MV-4-11 (cell line): Measurements from ENCODE around the gene S100A6.

Experiments used
- DNase-seq: peaks from one replicate; lab custom pipeline; 2025; lab: John Stamatoyannopoulos, UW

Gene S100A6

GRCh38 chr1:153545067-153546055, 9.6 kb upstream of the S100A6 start, which contains the start of gene S100A4:
Gene S100A4, minus strand, starts transcription at chr1:153545806. Its CDS starts 1,012 bp downstream, at chr1:153544794.
- DNase-seq, result peak; percentile 91

- DNase-seq, result no peak
Measured at GRCh38 chr1:153544453-153545066, 8.8 kb upstream of the S100A6 start.

- DNase-seq, result no peak
Measured at GRCh38 chr1:153543736-153544135, 7.9 kb upstream of the S100A6 start.

GRCh38 chr1:153542956-153543711, 7.3 kb upstream of the S100A6 start:
- no peak for DNase-seq

GRCh38 chr1:153541641-153542590, 6.1 kb upstream of the S100A6 start:
- DNase-seq, result no peak

- DNase-seq, result peak; percentile 74
Measured at GRCh38 chr1:153540394-153541361, 4.9 kb upstream of the S100A6 start, which contains the start of gene S100A5. Gene S100A5, minus strand, starts transcription at chr1:153540934. Its CDS starts 743 bp downstream, at chr1:153540191.

- DNase-seq, result no peak
Measured at GRCh38 chr1:153539395-153540093, 3.8 kb upstream of the S100A6 start.

GRCh38 chr1:153538315-153538821, 2.6 kb upstream of the S100A6 start:
- no peak for DNase-seq

GRCh38 chr1:153537376-153537730, 1.6 kb upstream of the S100A6 start:
- no peak for DNase-seq

- no peak for DNase-seq
Measured at GRCh38 chr1:153536671-153537375, 1.0 kb upstream of the S100A6 start.

- DNase-seq, result peak; percentile 66
Measured at GRCh38 chr1:153536012-153536670, 350 bp upstream of the S100A6 start.

- no peak for DNase-seq
Measured at GRCh38 chr1:153534925-153535241, 908 bp downstream of the S100A6 start.

- no peak for DNase-seq
Measured at GRCh38 chr1:153534226-153534924, 1.4 kb downstream of the S100A6 start.

GRCh38 chr1:153533689-153534201, 2.0 kb downstream of the S100A6 start:
- no peak for DNase-seq

- DNase-seq, result peak; percentile 53
Measured at GRCh38 chr1:153532769-153533599, 2.8 kb downstream of the S100A6 start.

- DNase-seq, result no peak
Measured at GRCh38 chr1:153532181-153532580, 3.6 kb downstream of the S100A6 start.
